K562 (cell line): Measurements from ENCODE around the gene CRCP.

Experiments used
- CBX3 ChIP-seq, 2 experiments: IDR thresholded peaks; 1 replicate in 1 of 2; 2 replicates in 1 of 2; pipeline ENCODE4 v1.6.1; 2012; ENCODE audit warnings: inconsistent platforms in 2 of 2, low read length in 2 of 2, borderline replicate concordance in 1 of 2, control low read depth in 1 of 2
- CBX5 ChIP-seq: IDR thresholded peaks from 2 replicates; pipeline ENCODE4 v1.6.1; 2014; ENCODE audit warnings: low read depth, borderline replicate concordance
- CREM ChIP-seq: IDR thresholded peaks from 2 replicates; pipeline ENCODE4 v1.6.1; 2014; ENCODE audit warnings: antibody characterized with exemption, low read depth
- CTCF ChIP-seq, 3 experiments: IDR thresholded peaks in 2 of 3; conservative IDR thresholded peaks in 1 of 3; 2 replicates each; pipeline ENCODE4 v1.5.1; 2011 to 2012; ENCODE audit warnings: low read length in 3 of 3, mild to moderate bottlenecking in 3 of 3, control low read depth in 2 of 3, improper control_type of control experiment in 1 of 3, inconsistent platforms in 1 of 3, low read depth in 1 of 3, mixed read lengths in 1 of 3, moderate library complexity in 1 of 3; ENCODE audit not compliant: insufficient read depth in 2 of 3
- JUNB ChIP-seq: fragments of 450-650 bp; formaldehyde crosslinking; conservative IDR thresholded peaks from 2 replicates; pipeline ENCODE4 v1.4.0; 2020; ENCODE audit warnings: mild to moderate bottlenecking
- PHF21A ChIP-seq: fragments of 450-650 bp; IDR thresholded peaks from 2 replicates; pipeline ENCODE4 v1.6.1; 2017; ENCODE audit warnings: low read depth, borderline replicate concordance
- RBBP5 ChIP-seq: fragments of 200-600 bp; sonication (generic); IDR thresholded peaks from 2 replicates; pipeline ENCODE4 v1.6.1; 2012; ENCODE audit warnings: borderline replicate concordance, mild to moderate bottlenecking, low read length, control low read depth, inconsistent platforms; ENCODE audit not compliant: insufficient read depth, poor library complexity, severe bottlenecking
- RBM39 ChIP-seq: fragments of 200-400 bp; formaldehyde crosslinking; optimal IDR thresholded peaks from 2 replicates; pipeline ENCODE3; 2018; ENCODE audit warnings: low read depth, low read length
- RFX7 ChIP-seq: fragments of 250-450 bp; sonication (Bioruptor Pico); IDR thresholded peaks from 2 replicates; pipeline ENCODE4 v1.5.1; 2021; ENCODE audit warnings: mild to moderate bottlenecking
- SIN3A ChIP-seq, 2 experiments: fragments of 150-350 bp in 1 of 2; IDR thresholded peaks; 2 replicates each; pipeline ENCODE4 v1.6.1; 2011 to 2016; ENCODE audit warnings: borderline replicate concordance in 2 of 2, low read depth in 2 of 2, low read length in 2 of 2, mild to moderate bottlenecking in 2 of 2, moderate library complexity in 2 of 2; ENCODE audit not compliant: control insufficient read depth in 1 of 2
- TAF7 ChIP-seq: fragments of 450-650 bp; IDR thresholded peaks from 2 replicates; pipeline ENCODE4 v1.6.1; 2016; ENCODE audit warnings: missing genetic modification characterization, missing compliant biosample characterization
- TF ChIP-seq, protein P1 (sequence below): sonication (generic); formaldehyde crosslinking; IDR thresholded peaks from 2 replicates; pipeline ENCODE4 v1.5.0; 2020; ENCODE audit warnings: missing genetic modification reagents
- TF ChIP-seq, protein P2 (sequence below): fragments of 250-450 bp; sonication (Bioruptor Pico); IDR thresholded peaks from 2 replicates; pipeline ENCODE4 v1.4.0; 2020; ENCODE audit warnings: mild to moderate bottlenecking, moderate library complexity, borderline replicate concordance

DNA sequence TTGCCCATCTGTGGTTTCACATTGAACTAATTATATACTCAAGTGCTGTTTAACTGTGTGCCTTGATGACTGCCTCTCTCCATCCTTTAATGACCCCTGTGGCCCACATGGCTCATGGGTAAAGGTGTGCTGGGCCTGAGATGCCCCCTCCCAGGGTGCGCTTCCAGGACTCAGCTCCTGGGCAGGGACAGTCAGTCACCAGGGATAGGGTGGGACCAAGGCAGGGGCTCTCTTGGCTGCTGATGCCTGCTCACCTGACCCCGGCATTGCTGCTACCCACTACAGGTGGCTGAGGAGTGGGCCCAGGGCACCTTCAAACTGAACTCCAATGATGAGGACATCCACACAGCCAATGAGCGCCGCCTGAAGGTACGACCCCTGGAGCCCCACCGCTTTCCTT, 32.6 kb upstream of the CRCP start:
- no peak for TF ChIP-seq CBX3 (IDR thresholded peaks at IDR 0.05; ENCODE audit: borderline replicate concordance in 1 of 2, low read length in 2 of 2)
- no peak for TF ChIP-seq RBM39
- no peak for TF ChIP-seq JUNB (CRISPR knock-in tag)
- TF ChIP-seq CTCF (IDR thresholded peaks at IDR 0.05 in 2 of 3, conservative IDR thresholded peaks at IDR 0.05 in 1 of 3; ENCODE audit: insufficient read depth in 2 of 3, low read depth in 1 of 3, low read length in 3 of 3), result no peak
- TF ChIP-seq, protein P1, sequence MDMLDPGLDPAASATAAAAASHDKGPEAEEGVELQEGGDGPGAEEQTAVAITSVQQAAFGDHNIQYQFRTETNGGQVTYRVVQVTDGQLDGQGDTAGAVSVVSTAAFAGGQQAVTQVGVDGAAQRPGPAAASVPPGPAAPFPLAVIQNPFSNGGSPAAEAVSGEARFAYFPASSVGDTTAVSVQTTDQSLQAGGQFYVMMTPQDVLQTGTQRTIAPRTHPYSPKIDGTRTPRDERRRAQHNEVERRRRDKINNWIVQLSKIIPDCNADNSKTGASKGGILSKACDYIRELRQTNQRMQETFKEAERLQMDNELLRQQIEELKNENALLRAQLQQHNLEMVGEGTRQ, result no peak
- TF ChIP-seq CREM, result no peak
- TF ChIP-seq, protein P2, sequence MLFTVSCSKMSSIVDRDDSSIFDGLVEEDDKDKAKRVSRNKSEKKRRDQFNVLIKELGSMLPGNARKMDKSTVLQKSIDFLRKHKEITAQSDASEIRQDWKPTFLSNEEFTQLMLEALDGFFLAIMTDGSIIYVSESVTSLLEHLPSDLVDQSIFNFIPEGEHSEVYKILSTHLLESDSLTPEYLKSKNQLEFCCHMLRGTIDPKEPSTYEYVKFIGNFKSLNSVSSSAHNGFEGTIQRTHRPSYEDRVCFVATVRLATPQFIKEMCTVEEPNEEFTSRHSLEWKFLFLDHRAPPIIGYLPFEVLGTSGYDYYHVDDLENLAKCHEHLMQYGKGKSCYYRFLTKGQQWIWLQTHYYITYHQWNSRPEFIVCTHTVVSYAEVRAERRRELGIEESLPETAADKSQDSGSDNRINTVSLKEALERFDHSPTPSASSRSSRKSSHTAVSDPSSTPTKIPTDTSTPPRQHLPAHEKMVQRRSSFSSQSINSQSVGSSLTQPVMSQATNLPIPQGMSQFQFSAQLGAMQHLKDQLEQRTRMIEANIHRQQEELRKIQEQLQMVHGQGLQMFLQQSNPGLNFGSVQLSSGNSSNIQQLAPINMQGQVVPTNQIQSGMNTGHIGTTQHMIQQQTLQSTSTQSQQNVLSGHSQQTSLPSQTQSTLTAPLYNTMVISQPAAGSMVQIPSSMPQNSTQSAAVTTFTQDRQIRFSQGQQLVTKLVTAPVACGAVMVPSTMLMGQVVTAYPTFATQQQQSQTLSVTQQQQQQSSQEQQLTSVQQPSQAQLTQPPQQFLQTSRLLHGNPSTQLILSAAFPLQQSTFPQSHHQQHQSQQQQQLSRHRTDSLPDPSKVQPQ (CRISPR knock-in tag), result no peak
- no peak for TF ChIP-seq SIN3A (IDR thresholded peaks at IDR 0.05; ENCODE audit: borderline replicate concordance in 2 of 2, control insufficient read depth in 1 of 2, low read depth in 2 of 2, low read length in 2 of 2)
- no peak for TF ChIP-seq RFX7 (CRISPR knock-in tag)
- no peak for TF ChIP-seq CBX5
- no peak for TF ChIP-seq PHF21A
- no peak for TF ChIP-seq RBBP5
- no peak for TF ChIP-seq TAF7 (tag)
